GM18951 (cell line): ENCODE data around the gene TNRC6A.

Source experiments
- POLR2A ChIP-seq: IDR thresholded peaks from 4 replicates; pipeline ENCODE4 v1.6.1; 2011; ENCODE audit warnings: mild to moderate bottlenecking; ENCODE audit not compliant: insufficient read length, insufficient read depth; ENCODE audit errors: extremely low read depth
- in situ Hi-C: fragments of 300-500 bp; cut with MboI; formaldehyde crosslinking; loops from one replicate; pipeline ENCODE4 v1.12.0; 2022; ENCODE audit warnings: low sequenced_read_pairs, mixed read lengths, inconsistent platforms; ENCODE audit not compliant: unreplicated experiment

Gene TNRC6A

GRCh38 chr16:24825696-24826095 lies 96.2 kb downstream of the TNRC6A start:
- in situ Hi-C loops, result no loop called here

GRCh38 chr16:24826096-24826690 lies 96.7 kb downstream of the TNRC6A start:
- no peak for TF ChIP-seq POLR2A
- in situ Hi-C loops, result no loop called here

More at GRCh38 chr16:24825696-24826095, 96.2 kb downstream of the TNRC6A start:
- TF ChIP-seq POLR2A, result no peak

GRCh38 chr16:24826817-24827566 lies 97.5 kb downstream of the TNRC6A start:
- TF ChIP-seq POLR2A, result no peak
- in situ Hi-C loops, result no loop called here

GRCh38 chr16:24829153-24829552 lies 99.7 kb downstream of the TNRC6A start:
- in situ Hi-C loops, result no loop called here
- TF ChIP-seq POLR2A, result no peak

GRCh38 chr16:24833352-24833751 lies 103.9 kb downstream of the TNRC6A start:
- in situ Hi-C loops, result no loop called here
- no peak for TF ChIP-seq POLR2A

- no peak for TF ChIP-seq POLR2A
- in situ Hi-C loops, result no loop called here
Measured at GRCh38 chr16:24834459-24835335, 105.2 kb downstream of the TNRC6A start.

- no peak for TF ChIP-seq POLR2A
- in situ Hi-C loops, result no loop called here
Measured at GRCh38 chr16:24836836-24837235, 107.4 kb downstream of the TNRC6A start.

- no peak for TF ChIP-seq POLR2A
- in situ Hi-C loops, result no loop called here
Measured at GRCh38 chr16:24837969-24838368, 108.5 kb downstream of the TNRC6A start.

GRCh38 chr16:24838554-24839266 lies 109.3 kb downstream of the TNRC6A start:
- no peak for TF ChIP-seq POLR2A
- in situ Hi-C loops, result no loop called here

- TF ChIP-seq POLR2A, result no peak
- in situ Hi-C loops, result no loop called here
Measured at GRCh38 chr16:24839347-24839972, 110.0 kb downstream of the TNRC6A start.

GRCh38 chr16:24841291-24841690 lies 111.8 kb downstream of the TNRC6A start:
- in situ Hi-C loops, result no loop called here
- no peak for TF ChIP-seq POLR2A
